ENCODE measurements around the gene CD83. TPM values are rescaled to one million over a fixed set of nuclear protein-coding genes. Genes with fewer than 3 reads are reported as not detected.
"Not testable (repeated sequence)": the region's sequence is repeated elsewhere in the genome, so short reads cannot be mapped to it uniquely, and the experiment has no call there.

Gene CD83
- total RNA-seq, result 1 to 10 TPM; 1.2 to 4.3 (median 1.8) TPM

- Histone ChIP-seq H3K4me3 (peak within 1 kb of the TSS; percentile 60 to 87 (median 70)), H3K27me3 (no peaks in the 10 kb centered on the region), H3K9me3 (no peaks in the 10 kb centered on the region), H3K4me1 (peaks cover 7 to 22% (median 17%) of the 10 kb centered on the region in 4 donors), H3K36me3 (no peaks in the 10 kb centered on the region), H3K27ac (replicated peaks in 1 of 4) (peak within 1 kb of the TSS; percentile 41 to 60 (median 54))
- TF ChIP-seq POLR2AphosphoS5 (IDR thresholded peaks at IDR 0.05), result peak; percentile 26 to 43
- TF ChIP-seq EP300 (IDR thresholded peaks at IDR 0.05), result no peak
- no peak for DNase-seq (ENCODE audit: extremely low spot score)
- 4% methylated on average over 25 of the region's 106 CpGs for WGBS
- intact Hi-C loops (cut with DNase I), result no loop called here
These were observed at the start of gene CD83 for GRCh38 chr6:14117158-14118090. Gene CD83, plus strand, starts transcription at chr6:14117772. Its CDS starts 40 bp downstream, at chr6:14117812.

DNA sequence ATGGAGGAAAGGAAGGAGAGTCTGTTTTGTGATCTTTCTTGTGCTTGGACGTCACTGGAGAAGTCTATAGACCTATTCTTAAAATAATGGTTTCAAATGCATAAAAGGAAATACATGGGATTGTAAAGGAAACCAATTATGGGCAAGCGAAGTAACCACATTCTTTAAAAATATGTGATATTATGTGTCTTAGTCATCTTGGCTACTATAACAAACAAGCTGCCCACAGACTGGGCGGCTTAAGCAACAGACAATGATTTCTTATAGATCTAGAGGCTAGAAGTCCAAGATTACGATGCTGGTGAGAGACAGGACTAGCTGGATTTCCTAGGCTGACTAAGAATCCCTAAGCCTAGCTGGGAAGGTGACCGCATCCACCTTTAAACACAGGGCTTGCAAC is 49.4 kb upstream of the CD83 start:
- Histone ChIP-seq H3K36me3 (no peaks in the 10 kb centered on the region), H3K4me1 (no peaks in the 10 kb centered on the region), H3K27ac (replicated peaks in 1 of 4) (no peak overlapping the region), H3K4me3 (no peak overlapping the region), H3K9me3 (no peaks in the 10 kb centered on the region), H3K27me3 (peaks cover 0 to 13% (median 0%) of the 10 kb centered on the region in 4 donors)
- TF ChIP-seq POLR2AphosphoS5 (IDR thresholded peaks at IDR 0.05), result no peak
- DNase-seq (ENCODE audit: extremely low spot score), result no peak
- WGBS, result 77% methylated on average over 5 of the region's 5 CpGs
- intact Hi-C loops (cut with DNase I), result loop anchor here (5.0 kb wide), 1 partner anchor 161 kb away; no protein-coding TSS in a partner anchor

DNA sequence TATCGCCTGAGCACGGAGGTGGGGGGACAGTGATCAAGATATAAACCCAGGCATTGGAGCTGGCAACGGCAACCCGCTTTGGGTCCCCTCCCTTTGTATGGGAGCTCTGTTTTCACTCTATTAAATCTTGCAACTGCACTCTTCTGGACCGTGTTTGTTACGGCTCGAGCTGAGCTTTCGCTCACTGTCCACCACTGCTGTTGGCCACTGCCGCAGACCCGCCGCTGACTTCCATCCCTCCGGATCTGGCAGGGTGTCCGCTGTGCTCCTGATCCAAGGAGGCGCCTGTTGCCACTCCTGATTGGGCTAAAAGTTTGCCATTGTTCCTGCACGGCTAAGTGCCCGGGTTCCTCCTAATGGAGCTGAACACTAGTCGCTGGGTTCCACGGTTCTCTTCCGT is 48.9 kb upstream of the CD83 start:
- intact Hi-C loops (cut with DNase I), result loop anchor here (5.0 kb wide), 1 partner anchor 161 kb away; no protein-coding TSS in a partner anchor
- Histone ChIP-seq H3K4me3 (no peak overlapping the region), H3K36me3 (no peaks in the 10 kb centered on the region), H3K27ac (replicated peaks in 1 of 4) (no peak overlapping the region), H3K9me3 (no peaks in the 10 kb centered on the region), H3K4me1 (no peaks in the 10 kb centered on the region), H3K27me3 (peaks cover 0 to 10% (median 0%) of the 10 kb centered on the region in 4 donors)
- 88% methylated on average over 19 of the region's 19 CpGs for WGBS
- TF ChIP-seq CTCF (IDR thresholded peaks at IDR 0.05), result no peak
- TF ChIP-seq EP300 (IDR thresholded peaks at IDR 0.05), result no peak
- TF ChIP-seq POLR2A (IDR thresholded peaks at IDR 0.05; ENCODE audit: low read depth), result no peak
- DNase-seq (ENCODE audit: extremely low spot score), result no peak

- Histone ChIP-seq H3K4me3 (no peak overlapping the region), H3K9me3 (no peaks in the 10 kb centered on the region), H3K36me3 (no peaks in the 10 kb centered on the region), H3K27me3 (peaks cover 0 to 10% (median 0%) of the 10 kb centered on the region in 4 donors), H3K27ac (replicated peaks in 1 of 4) (no peak overlapping the region), H3K4me1 (peaks cover 0 to 6% (median 3%) of the 10 kb centered on the region in 4 donors)
- TF ChIP-seq CTCF (IDR thresholded peaks at IDR 0.05) (no peak), EP300 (IDR thresholded peaks at IDR 0.05) (no peak), POLR2A (IDR thresholded peaks at IDR 0.05; ENCODE audit: low read depth) (no peak), POLR2AphosphoS5 (IDR thresholded peaks at IDR 0.05) (no peak)
- intact Hi-C loops (cut with DNase I), result no loop called here
- WGBS, result 95% methylated on average over 4 of the region's 4 CpGs
- no peak for DNase-seq (ENCODE audit: extremely low spot score)
These were observed 47.1 kb upstream of the CD83 start for GRCh38 chr6:14070457-14070856.

GRCh38 chr6:14072084-14072483 is 45.5 kb upstream of the CD83 start:
- Histone ChIP-seq H3K4me3 (no peak overlapping the region), H3K27me3 (peaks cover 0 to 5% (median 0%) of the 10 kb centered on the region in 4 donors), H3K9me3 (no peaks in the 10 kb centered on the region), H3K27ac (replicated peaks in 1 of 4) (no peak overlapping the region), H3K4me1 (peaks cover 0 to 6% (median 5%) of the 10 kb centered on the region in 4 donors), H3K36me3 (no peaks in the 10 kb centered on the region)
- no peak for TF ChIP-seq EP300 (IDR thresholded peaks at IDR 0.05)
- no peak for TF ChIP-seq POLR2A (IDR thresholded peaks at IDR 0.05; ENCODE audit: low read depth)
- no peak for TF ChIP-seq POLR2AphosphoS5 (IDR thresholded peaks at IDR 0.05)
- no peak for TF ChIP-seq CTCF (IDR thresholded peaks at IDR 0.05)
- 76% methylated on average over 5 of the region's 5 CpGs for WGBS
- intact Hi-C loops (cut with DNase I), result no loop called here
- peak; percentile 19 for DNase-seq (ENCODE audit: extremely low spot score)

DNA sequence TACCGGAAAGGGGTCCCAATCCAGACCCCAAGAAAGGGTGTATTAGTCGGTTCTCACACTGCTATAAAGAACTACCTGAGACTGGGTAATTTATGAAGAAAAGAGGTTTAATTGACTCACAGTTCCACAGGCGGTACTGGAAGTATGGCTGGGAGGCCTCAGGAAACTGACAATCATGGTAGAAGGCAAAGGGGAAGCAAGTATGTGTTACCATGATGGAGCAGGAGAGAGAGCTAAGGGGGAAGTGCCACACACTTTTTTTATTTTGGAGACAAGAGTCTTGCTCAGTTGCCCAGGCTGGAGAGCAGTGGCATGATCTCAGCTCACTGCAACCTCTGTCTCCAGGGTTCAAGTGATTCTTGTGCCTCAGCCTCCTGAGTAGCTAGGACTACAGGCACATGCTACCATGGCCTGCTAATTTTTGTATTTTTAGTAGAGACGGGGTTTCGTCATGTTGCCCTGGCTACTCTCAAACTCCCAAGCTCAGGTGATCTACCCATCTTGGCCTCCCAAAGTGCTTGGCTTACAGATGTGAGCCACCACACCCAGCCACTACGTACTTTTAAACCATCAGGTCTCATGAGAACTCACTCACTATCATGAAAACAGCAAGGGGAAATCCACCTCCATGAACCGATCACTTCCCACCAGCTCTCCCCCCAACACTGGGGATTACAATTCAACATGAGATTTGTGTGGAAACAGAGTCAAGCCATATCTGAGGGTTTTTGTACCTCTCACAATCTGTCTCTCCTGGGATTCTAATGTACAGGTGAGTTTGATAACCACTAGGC is 43.8 kb upstream of the CD83 start:
- H3K27ac ChIP-seq (replicated peaks in 1 of 4); H3K27me3 ChIP-seq; H3K36me3 ChIP-seq; intact Hi-C loops (cut with DNase I); H3K9me3 ChIP-seq; H3K4me3 ChIP-seq; H3K4me1 ChIP-seq; DNase-seq (ENCODE audit: extremely low spot score): not testable (repeated sequence)
- 93% methylated on average over 7 of the region's 7 CpGs for WGBS
